HCT116 (cell line): Measurements from ENCODE around the gene TBX5. TPM values are rescaled to one million over a fixed set of nuclear protein-coding genes. Genes with fewer than 3 reads are reported as not detected.

ENCODE experiments used
- ATAC-seq: fragments of 200-7000 bp; cut with Tn5 transposase; 2 replicates; pipeline ENCODE4 v1.9.1; 2020; ENCODE audit warnings: mild to moderate bottlenecking, moderate library complexity
- BruUV-seq: library from RNA; stranded (reverse); fragments of 400-500 nt; replicated peaks from 2 replicates; lab custom pipeline; 2021; lab: Mats Ljungman, UMichigan
- CTCF ChIA-PET: fragments of 300-600 bp; sonication (Branson Sonifier 250); formaldehyde crosslinking; loops from one replicate; lab custom pipeline; 2021; ENCODE audit warnings: antibody characterized with exemption; lab: Charles Lee
- POLR2A ChIA-PET: fragments of 300-600, 350-600 bp; sonication (Branson Sonifier 250); formaldehyde crosslinking; loops from one replicate; lab custom pipeline; 2021; ENCODE audit warnings: antibody characterized with exemption; lab: Charles Lee
- RAD21 ChIA-PET, 2 experiments: fragments of 300-600 bp; sonication (Branson Sonifier 250); formaldehyde crosslinking; loops; one replicate each; lab custom pipeline; 2023; ENCODE audit warnings: low total read pairs in 2 of 2; ENCODE audit not compliant: uncharacterized antibody in 2 of 2, unreplicated experiment in 2 of 2, low non-redundant PET in 1 of 2; lab: Charles Lee
- DNase-seq: peaks from one replicate; pipeline ENCODE4 v3.0.0-alpha.2; 2010; ENCODE audit warnings: low read depth, low spot score
- H2AFZ ChIP-seq: fragments of 200-600 bp; shearing (Covaris generic), sonication (generic); 2 replicates; pipeline ENCODE4 v1.6.1; 2017; ENCODE audit warnings: low read depth, mixed run types, mixed read lengths, antibody characterized with exemption, low read length; ENCODE audit not compliant: poor library complexity, severe bottlenecking
- H3K27ac ChIP-seq: 2 replicates; pipeline ENCODE4 v1.5.1; 2012; ENCODE audit warnings: low read depth, low read length
- H3K27me3 ChIP-seq: fragments of 200-600 bp; sonication (generic); 2 replicates; pipeline ENCODE4 v1.6.1; 2016; ENCODE audit warnings: mixed run types, low read length, mixed read lengths; ENCODE audit not compliant: insufficient read depth
- H3K36me3 ChIP-seq, 2 experiments: fragments of 200-500 bp in 1 of 2; fragments of 200-600 bp in 1 of 2; sonication (Bioruptor generic) in 1 of 2; sonication (generic) in 1 of 2; 2 replicates each; pipeline versions ENCODE4 v1.5.1 to v1.6.1; 2014 to 2016; ENCODE audit warnings: low read length in 2 of 2, inconsistent platforms in 1 of 2, mixed read lengths in 1 of 2, mixed run types in 1 of 2; ENCODE audit not compliant: insufficient read depth in 2 of 2, control insufficient read depth in 1 of 2
- H3K4me1 ChIP-seq, 2 experiments: fragments of 200-600 bp in 1 of 2; sonication (generic) in 1 of 2; 2 replicates each; pipeline versions ENCODE4 v1.5.1 to v1.6.1; 2012 to 2017; ENCODE audit warnings: low read length in 2 of 2, inconsistent platforms in 1 of 2, mild to moderate bottlenecking in 1 of 2, mixed read lengths in 1 of 2, mixed run types in 1 of 2, moderate library complexity in 1 of 2; ENCODE audit not compliant: insufficient read depth in 2 of 2, control insufficient read depth in 1 of 2
- H3K4me2 ChIP-seq: fragments of 200-600 bp; sonication (generic); 2 replicates; pipeline ENCODE4 v1.6.1; 2017; ENCODE audit warnings: mixed run types, low read length, mixed read lengths
- H3K4me3 ChIP-seq, 2 experiments: fragments of 200-600 bp in 1 of 2; sonication (generic) in 1 of 2; replicated peaks in 1 of 2; 2 replicates each; pipeline ENCODE4 v1.5.1; 2011 to 2016; ENCODE audit warnings: low read length in 2 of 2, control low read depth in 1 of 2, low read depth in 1 of 2, mild to moderate bottlenecking in 1 of 2, mixed read lengths in 1 of 2, mixed run types in 1 of 2
- H3K79me2 ChIP-seq: fragments of 200-600 bp; sonication (generic); 2 replicates; pipeline ENCODE4 v1.6.1; 2017; ENCODE audit warnings: mild to moderate bottlenecking, mixed run types, low read length, moderate library complexity, mixed read lengths; ENCODE audit not compliant: insufficient read depth
- H3K9ac ChIP-seq: fragments of 200-600 bp; sonication (generic); 2 replicates; pipeline ENCODE4 v1.6.1; 2016; ENCODE audit warnings: low read length, mixed read lengths
- H3K9me2 ChIP-seq: fragments of 200-600 bp; sonication (generic), shearing (Covaris generic); 2 replicates; pipeline ENCODE4 v1.6.1; 2017; ENCODE audit warnings: mixed run types, mild to moderate bottlenecking, moderate library complexity; ENCODE audit not compliant: insufficient read depth
- H3K9me3 ChIP-seq, 2 experiments: fragments of 200-500 bp in 1 of 2; fragments of 200-600 bp in 1 of 2; sonication (Bioruptor generic) in 1 of 2; sonication (generic) in 1 of 2; 2 replicates each; pipeline ENCODE4 v1.6.1; 2014 to 2017; ENCODE audit warnings: low read length in 2 of 2, mixed read lengths in 2 of 2, inconsistent platforms in 1 of 2, low read depth in 1 of 2, mild to moderate bottlenecking in 1 of 2, mixed run types in 1 of 2, moderate library complexity in 1 of 2; ENCODE audit not compliant: control insufficient read depth in 1 of 2, insufficient read depth in 1 of 2
- H4K20me1 ChIP-seq: fragments of 200-600 bp; sonication (generic), shearing (Covaris generic); 2 replicates; pipeline ENCODE4 v1.6.1; 2017; ENCODE audit warnings: mixed run types, mild to moderate bottlenecking, moderate library complexity; ENCODE audit not compliant: insufficient read depth
- CEBPB ChIP-seq: IDR thresholded peaks from 2 replicates; pipeline ENCODE4 v1.6.1; 2012; ENCODE audit warnings: low read depth
- EGR1 ChIP-seq: IDR thresholded peaks from 2 replicates; pipeline ENCODE4 v1.6.1; 2012; ENCODE audit warnings: low read depth
- EZH2 ChIP-seq: fragments of 200-600 bp; sonication (generic); IDR thresholded peaks from 2 replicates; pipeline ENCODE4 v1.6.1; 2017; ENCODE audit warnings: antibody characterized with exemption, mixed run types
- EZH2phosphoT487 ChIP-seq: fragments of 200-600 bp; IDR thresholded peaks from 2 replicates; pipeline ENCODE4 v1.6.1; 2018; ENCODE audit warnings: antibody characterized with exemption, borderline replicate concordance
- FOSL1 ChIP-seq: IDR thresholded peaks from 2 replicates; pipeline ENCODE4 v1.6.1; 2012; ENCODE audit warnings: low read depth
- JUND ChIP-seq: IDR thresholded peaks from 2 replicates; pipeline ENCODE4 v1.6.1; 2012
- POLR2A ChIP-seq: IDR thresholded peaks from 2 replicates; pipeline ENCODE4 v1.7.0; 2011; ENCODE audit warnings: borderline replicate concordance; ENCODE audit not compliant: insufficient read depth, insufficient read length; ENCODE audit errors: extremely low read depth
- RAD21 ChIP-seq: IDR thresholded peaks from 2 replicates; pipeline ENCODE4 v1.6.1; 2012; ENCODE audit warnings: low read depth, mild to moderate bottlenecking
- SIN3A ChIP-seq: IDR thresholded peaks from 2 replicates; pipeline ENCODE4 v1.6.1; 2012; ENCODE audit warnings: low read depth
- SP1 ChIP-seq: IDR thresholded peaks from 2 replicates; pipeline ENCODE4 v1.6.1; 2012; ENCODE audit warnings: low read depth
- TCF7L2 ChIP-seq: IDR thresholded peaks from 2 replicates; pipeline ENCODE4 v1.7.0; 2011; ENCODE audit warnings: borderline replicate concordance, inconsistent platforms; ENCODE audit not compliant: insufficient read depth, insufficient read length; ENCODE audit errors: extremely low read depth
- YY1 ChIP-seq: IDR thresholded peaks from 2 replicates; pipeline ENCODE4 v1.6.1; 2011; ENCODE audit warnings: low read length, low read depth, moderate library complexity, mild to moderate bottlenecking; ENCODE audit not compliant: insufficient replicate concordance; ENCODE audit errors: extremely low read depth
- ZNF274 ChIP-seq: fragments of 200-500 bp; sonication (Bioruptor generic); IDR thresholded peaks from 2 replicates; pipeline ENCODE4 v1.6.1; 2014; ENCODE audit warnings: mild to moderate bottlenecking, low read depth, low read length, inconsistent platforms
- intact Hi-C: fragments of 100-400 bp; cut with micrococcal nuclease; formaldehyde crosslinking; loops from 2 replicates; pipeline ENCODE4 v1.10.0; 2022
- total RNA-seq: library from RNA; stranded (reverse); gene quantifications from one replicate; pipeline ENCODE4 v1.2.1, GENCODE V29; 2021; ENCODE audit not compliant: unreplicated experiment
- TF ChIP-seq, protein P1 (sequence below): IDR thresholded peaks from 2 replicates; pipeline ENCODE4 v1.6.1; 2011; ENCODE audit warnings: mild to moderate bottlenecking, low read length, moderate library complexity; ENCODE audit not compliant: insufficient replicate concordance; ENCODE audit errors: extremely low read depth
- TF ChIP-seq, protein P2 (sequence below), 3 experiments: fragments of 200-600 bp in 1 of 3; sonication (generic) in 1 of 3; IDR thresholded peaks in 2 of 3; conservative IDR thresholded peaks in 1 of 3; 2 replicates each; pipeline ENCODE4 v1.5.1; 2012 to 2017; ENCODE audit warnings: low read depth in 2 of 3, low read length in 2 of 3, antibody characterized with exemption in 1 of 3, borderline replicate concordance in 1 of 3, control low read depth in 1 of 3, mild to moderate bottlenecking in 1 of 3, mixed read lengths in 1 of 3, mixed run types in 1 of 3, moderate library complexity in 1 of 3; ENCODE audit not compliant: insufficient read depth in 1 of 3
- TF ChIP-seq, protein P3 (sequence below): IDR thresholded peaks from 2 replicates; pipeline ENCODE4 v1.6.1; 2012
- TF ChIP-seq, protein P4 (sequence below): IDR thresholded peaks from 2 replicates; pipeline ENCODE4 v1.6.1; 2012
- TF ChIP-seq, protein P5 (sequence below): IDR thresholded peaks from 2 replicates; pipeline ENCODE4 v1.6.1; 2012; ENCODE audit warnings: low read depth

The TBX5 gene
- total RNA-seq, 1 experiment from 2014 or later, result 0.10 TPM

DNA sequence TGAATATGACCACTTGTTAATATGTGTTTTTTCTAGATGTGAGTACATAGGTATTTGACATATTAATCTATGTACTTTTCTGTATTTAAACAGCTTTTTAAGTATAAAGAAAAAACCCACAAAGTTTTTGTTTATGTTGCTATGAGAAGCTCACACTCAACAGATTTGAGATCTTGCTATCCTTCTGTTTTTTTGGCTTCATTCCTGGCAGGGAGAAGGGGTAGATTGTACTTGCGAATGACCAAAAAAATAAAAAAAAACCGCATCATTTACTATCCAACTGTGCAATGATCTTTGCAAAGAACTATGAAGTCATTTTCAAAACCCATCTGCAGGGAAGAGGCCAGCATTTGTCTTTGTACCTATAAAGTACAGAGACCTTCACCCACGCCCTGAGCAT lies 28.4 kb upstream of the TBX5 start:
- no peaks in the 10 kb centered on the region for H3K9me2 ChIP-seq
- H3K9ac ChIP-seq, result no peak overlapping the region
- CTCF ChIA-PET, result no interaction called here
- H3K36me3 ChIP-seq, result no peaks in the 10 kb centered on the region
- BruUV-seq, result no TSS peak
- no peak overlapping the region for H3K4me3 ChIP-seq
- no peak overlapping the region for H3K27ac ChIP-seq
- H3K4me2 ChIP-seq, result no peak overlapping the region
- POLR2A ChIA-PET, result no interaction called here
- no peak for DNase-seq
- H3K79me2 ChIP-seq, result no peaks in the 10 kb centered on the region
- RAD21 ChIA-PET, result no interaction called here
- no peaks in the 10 kb centered on the region for H4K20me1 ChIP-seq
- no peak for TF ChIP-seq ZNF274
- no peak for TF ChIP-seq YY1
- no peak for TF ChIP-seq TCF7L2
- TF ChIP-seq SIN3A, result no peak
- no peak for TF ChIP-seq EZH2phosphoT487
- TF ChIP-seq, protein P1, sequence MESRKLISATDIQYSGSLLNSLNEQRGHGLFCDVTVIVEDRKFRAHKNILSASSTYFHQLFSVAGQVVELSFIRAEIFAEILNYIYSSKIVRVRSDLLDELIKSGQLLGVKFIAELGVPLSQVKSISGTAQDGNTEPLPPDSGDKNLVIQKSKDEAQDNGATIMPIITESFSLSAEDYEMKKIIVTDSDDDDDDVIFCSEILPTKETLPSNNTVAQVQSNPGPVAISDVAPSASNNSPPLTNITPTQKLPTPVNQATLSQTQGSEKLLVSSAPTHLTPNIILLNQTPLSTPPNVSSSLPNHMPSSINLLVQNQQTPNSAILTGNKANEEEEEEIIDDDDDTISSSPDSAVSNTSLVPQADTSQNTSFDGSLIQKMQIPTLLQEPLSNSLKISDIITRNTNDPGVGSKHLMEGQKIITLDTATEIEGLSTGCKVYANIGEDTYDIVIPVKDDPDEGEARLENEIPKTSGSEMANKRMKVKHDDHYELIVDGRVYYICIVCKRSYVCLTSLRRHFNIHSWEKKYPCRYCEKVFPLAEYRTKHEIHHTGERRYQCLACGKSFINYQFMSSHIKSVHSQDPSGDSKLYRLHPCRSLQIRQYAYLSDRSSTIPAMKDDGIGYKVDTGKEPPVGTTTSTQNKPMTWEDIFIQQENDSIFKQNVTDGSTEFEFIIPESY, result no peak
- no peak for TF ChIP-seq SP1
- TF ChIP-seq EGR1, result no peak
- no peak for TF ChIP-seq CEBPB
- TF ChIP-seq EZH2, result no peak
- TF ChIP-seq, protein P2, sequence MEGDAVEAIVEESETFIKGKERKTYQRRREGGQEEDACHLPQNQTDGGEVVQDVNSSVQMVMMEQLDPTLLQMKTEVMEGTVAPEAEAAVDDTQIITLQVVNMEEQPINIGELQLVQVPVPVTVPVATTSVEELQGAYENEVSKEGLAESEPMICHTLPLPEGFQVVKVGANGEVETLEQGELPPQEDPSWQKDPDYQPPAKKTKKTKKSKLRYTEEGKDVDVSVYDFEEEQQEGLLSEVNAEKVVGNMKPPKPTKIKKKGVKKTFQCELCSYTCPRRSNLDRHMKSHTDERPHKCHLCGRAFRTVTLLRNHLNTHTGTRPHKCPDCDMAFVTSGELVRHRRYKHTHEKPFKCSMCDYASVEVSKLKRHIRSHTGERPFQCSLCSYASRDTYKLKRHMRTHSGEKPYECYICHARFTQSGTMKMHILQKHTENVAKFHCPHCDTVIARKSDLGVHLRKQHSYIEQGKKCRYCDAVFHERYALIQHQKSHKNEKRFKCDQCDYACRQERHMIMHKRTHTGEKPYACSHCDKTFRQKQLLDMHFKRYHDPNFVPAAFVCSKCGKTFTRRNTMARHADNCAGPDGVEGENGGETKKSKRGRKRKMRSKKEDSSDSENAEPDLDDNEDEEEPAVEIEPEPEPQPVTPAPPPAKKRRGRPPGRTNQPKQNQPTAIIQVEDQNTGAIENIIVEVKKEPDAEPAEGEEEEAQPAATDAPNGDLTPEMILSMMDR (IDR thresholded peaks at IDR 0.05 in 2 of 3, conservative IDR thresholded peaks at IDR 0.05 in 1 of 3; ENCODE audit: borderline replicate concordance in 1 of 3, insufficient read depth in 1 of 3, low read depth in 2 of 3, low read length in 2 of 3), result no peak
- TF ChIP-seq POLR2A, result no peak
- TF ChIP-seq, protein P3, sequence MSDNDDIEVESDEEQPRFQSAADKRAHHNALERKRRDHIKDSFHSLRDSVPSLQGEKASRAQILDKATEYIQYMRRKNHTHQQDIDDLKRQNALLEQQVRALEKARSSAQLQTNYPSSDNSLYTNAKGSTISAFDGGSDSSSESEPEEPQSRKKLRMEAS, result no peak
- no peak for TF ChIP-seq FOSL1
- no peak for TF ChIP-seq RAD21
- TF ChIP-seq, protein P4, sequence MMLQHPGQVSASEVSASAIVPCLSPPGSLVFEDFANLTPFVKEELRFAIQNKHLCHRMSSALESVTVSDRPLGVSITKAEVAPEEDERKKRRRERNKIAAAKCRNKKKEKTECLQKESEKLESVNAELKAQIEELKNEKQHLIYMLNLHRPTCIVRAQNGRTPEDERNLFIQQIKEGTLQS, result no peak
- TF ChIP-seq, protein P5, sequence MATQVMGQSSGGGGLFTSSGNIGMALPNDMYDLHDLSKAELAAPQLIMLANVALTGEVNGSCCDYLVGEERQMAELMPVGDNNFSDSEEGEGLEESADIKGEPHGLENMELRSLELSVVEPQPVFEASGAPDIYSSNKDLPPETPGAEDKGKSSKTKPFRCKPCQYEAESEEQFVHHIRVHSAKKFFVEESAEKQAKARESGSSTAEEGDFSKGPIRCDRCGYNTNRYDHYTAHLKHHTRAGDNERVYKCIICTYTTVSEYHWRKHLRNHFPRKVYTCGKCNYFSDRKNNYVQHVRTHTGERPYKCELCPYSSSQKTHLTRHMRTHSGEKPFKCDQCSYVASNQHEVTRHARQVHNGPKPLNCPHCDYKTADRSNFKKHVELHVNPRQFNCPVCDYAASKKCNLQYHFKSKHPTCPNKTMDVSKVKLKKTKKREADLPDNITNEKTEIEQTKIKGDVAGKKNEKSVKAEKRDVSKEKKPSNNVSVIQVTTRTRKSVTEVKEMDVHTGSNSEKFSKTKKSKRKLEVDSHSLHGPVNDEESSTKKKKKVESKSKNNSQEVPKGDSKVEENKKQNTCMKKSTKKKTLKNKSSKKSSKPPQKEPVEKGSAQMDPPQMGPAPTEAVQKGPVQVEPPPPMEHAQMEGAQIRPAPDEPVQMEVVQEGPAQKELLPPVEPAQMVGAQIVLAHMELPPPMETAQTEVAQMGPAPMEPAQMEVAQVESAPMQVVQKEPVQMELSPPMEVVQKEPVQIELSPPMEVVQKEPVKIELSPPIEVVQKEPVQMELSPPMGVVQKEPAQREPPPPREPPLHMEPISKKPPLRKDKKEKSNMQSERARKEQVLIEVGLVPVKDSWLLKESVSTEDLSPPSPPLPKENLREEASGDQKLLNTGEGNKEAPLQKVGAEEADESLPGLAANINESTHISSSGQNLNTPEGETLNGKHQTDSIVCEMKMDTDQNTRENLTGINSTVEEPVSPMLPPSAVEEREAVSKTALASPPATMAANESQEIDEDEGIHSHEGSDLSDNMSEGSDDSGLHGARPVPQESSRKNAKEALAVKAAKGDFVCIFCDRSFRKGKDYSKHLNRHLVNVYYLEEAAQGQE, result no peak
- no peak for TF ChIP-seq JUND
- peaks cover 44% of the 10 kb centered on the region for H3K27me3 ChIP-seq
- no peak overlapping the region for H2AFZ ChIP-seq
- no peak for ATAC-seq
- intact Hi-C loops, result no loop called here
- H3K9me3 ChIP-seq, result no peaks in the 10 kb centered on the region
- H3K4me1 ChIP-seq, result no peaks in the 10 kb centered on the region
